ENCODE results near the gene COL18A1. TPM values are rescaled to one million over a fixed set of nuclear protein-coding genes. Genes with fewer than 3 reads are reported as not detected.
A peak's percentile ranks its signal among the peaks of the same experiment; 100 is the strongest.

The COL18A1 gene
- total and polyA plus RNA-seq, 9 of the 15 experiments (the other 6 are each of a cell fraction or from before 2014, with no cell fraction given), result 0.14 to 16.4 (median 2.0) TPM

DNA sequence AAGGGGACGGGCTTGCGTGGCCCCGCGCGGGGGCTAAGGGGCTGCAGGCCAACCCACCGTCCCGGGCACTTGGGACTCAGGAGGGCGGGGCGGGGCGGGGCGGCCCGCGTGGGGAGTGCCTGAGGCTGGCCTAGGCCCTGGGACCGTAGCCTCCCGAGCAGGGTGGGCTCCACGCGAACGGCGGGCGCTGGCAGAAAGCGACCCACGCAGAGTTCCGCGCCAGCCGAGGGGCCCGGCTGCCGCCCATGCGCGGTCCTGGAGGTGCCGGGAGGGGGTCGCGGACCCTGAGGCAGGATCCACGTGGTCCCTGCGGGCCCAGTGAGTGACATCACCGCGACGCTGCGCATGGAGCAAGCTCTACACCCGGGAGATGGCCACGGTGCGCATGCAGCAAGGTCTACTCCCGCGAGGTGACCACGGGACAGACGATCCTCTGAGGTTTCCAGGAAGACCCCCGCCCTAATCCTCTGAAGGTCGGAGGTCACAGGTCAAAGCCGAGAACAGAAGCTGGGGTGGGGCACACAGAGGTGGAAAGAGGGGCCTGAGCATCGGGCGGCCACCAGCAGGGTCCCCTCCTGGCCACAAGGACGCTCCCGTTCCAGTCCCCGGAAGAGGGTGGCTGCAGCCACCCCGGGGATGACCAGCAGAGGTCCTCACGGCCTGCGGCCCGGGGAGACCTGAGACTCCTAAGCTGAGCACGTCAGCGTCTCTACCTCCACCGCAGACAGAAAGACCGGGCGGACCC lies 150.8 kb downstream of the COL18A1 start (continued):
- TF ChIP-seq ZSCAN29 (IDR thresholded peaks at IDR 0.05), result no peak
- TF ChIP-seq TARDBP (IDR thresholded peaks at IDR 0.05), result peak; percentile 47; the same call in 1 of the 2 replicates
- TF ChIP-seq ZNF507 (tag; conservative IDR thresholded peaks at IDR 0.05), result no peak
- TF ChIP-seq, protein P1, sequence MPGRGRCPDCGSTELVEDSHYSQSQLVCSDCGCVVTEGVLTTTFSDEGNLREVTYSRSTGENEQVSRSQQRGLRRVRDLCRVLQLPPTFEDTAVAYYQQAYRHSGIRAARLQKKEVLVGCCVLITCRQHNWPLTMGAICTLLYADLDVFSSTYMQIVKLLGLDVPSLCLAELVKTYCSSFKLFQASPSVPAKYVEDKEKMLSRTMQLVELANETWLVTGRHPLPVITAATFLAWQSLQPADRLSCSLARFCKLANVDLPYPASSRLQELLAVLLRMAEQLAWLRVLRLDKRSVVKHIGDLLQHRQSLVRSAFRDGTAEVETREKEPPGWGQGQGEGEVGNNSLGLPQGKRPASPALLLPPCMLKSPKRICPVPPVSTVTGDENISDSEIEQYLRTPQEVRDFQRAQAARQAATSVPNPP (IDR thresholded peaks at IDR 0.05; ENCODE audit: borderline replicate concordance, insufficient read depth, insufficient read length), result no peak
- TF ChIP-seq, protein P2, sequence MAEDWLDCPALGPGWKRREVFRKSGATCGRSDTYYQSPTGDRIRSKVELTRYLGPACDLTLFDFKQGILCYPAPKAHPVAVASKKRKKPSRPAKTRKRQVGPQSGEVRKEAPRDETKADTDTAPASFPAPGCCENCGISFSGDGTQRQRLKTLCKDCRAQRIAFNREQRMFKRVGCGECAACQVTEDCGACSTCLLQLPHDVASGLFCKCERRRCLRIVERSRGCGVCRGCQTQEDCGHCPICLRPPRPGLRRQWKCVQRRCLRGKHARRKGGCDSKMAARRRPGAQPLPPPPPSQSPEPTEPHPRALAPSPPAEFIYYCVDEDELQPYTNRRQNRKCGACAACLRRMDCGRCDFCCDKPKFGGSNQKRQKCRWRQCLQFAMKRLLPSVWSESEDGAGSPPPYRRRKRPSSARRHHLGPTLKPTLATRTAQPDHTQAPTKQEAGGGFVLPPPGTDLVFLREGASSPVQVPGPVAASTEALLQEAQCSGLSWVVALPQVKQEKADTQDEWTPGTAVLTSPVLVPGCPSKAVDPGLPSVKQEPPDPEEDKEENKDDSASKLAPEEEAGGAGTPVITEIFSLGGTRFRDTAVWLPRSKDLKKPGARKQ (CRISPR knock-in tag; IDR thresholded peaks at IDR 0.05), result no peak
- no peak for TF ChIP-seq CREBBP (IDR thresholded peaks at IDR 0.05; ENCODE audit: low read depth, low read length)
- TF ChIP-seq, protein P3, sequence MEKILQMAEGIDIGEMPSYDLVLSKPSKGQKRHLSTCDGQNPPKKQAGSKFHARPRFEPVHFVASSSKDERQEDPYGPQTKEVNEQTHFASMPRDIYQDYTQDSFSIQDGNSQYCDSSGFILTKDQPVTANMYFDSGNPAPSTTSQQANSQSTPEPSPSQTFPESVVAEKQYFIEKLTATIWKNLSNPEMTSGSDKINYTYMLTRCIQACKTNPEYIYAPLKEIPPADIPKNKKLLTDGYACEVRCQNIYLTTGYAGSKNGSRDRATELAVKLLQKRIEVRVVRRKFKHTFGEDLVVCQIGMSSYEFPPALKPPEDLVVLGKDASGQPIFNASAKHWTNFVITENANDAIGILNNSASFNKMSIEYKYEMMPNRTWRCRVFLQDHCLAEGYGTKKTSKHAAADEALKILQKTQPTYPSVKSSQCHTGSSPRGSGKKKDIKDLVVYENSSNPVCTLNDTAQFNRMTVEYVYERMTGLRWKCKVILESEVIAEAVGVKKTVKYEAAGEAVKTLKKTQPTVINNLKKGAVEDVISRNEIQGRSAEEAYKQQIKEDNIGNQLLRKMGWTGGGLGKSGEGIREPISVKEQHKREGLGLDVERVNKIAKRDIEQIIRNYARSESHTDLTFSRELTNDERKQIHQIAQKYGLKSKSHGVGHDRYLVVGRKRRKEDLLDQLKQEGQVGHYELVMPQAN (IDR thresholded peaks at IDR 0.05; ENCODE audit: borderline replicate concordance), result peak; percentile 87; the same call in 1 of the 2 replicates
- TF ChIP-seq DNMT1 (IDR thresholded peaks at IDR 0.05), result no peak
- TF ChIP-seq SRSF3 (IDR thresholded peaks at IDR 0.05; ENCODE audit: insufficient read depth, low read length), result no peak
- TF ChIP-seq FOXA3 (CRISPR knock-in tag; conservative IDR thresholded peaks at IDR 0.05 in 1 of 2, IDR thresholded peaks at IDR 0.05 in 1 of 2), result peak in 1 of 2 experiments; percentile 71; a peak in 1 of 4 replicates
- TF ChIP-seq ZNF644 (tag; IDR thresholded peaks at IDR 0.05; ENCODE audit: low read depth), result no peak
- TF ChIP-seq, protein P4, sequence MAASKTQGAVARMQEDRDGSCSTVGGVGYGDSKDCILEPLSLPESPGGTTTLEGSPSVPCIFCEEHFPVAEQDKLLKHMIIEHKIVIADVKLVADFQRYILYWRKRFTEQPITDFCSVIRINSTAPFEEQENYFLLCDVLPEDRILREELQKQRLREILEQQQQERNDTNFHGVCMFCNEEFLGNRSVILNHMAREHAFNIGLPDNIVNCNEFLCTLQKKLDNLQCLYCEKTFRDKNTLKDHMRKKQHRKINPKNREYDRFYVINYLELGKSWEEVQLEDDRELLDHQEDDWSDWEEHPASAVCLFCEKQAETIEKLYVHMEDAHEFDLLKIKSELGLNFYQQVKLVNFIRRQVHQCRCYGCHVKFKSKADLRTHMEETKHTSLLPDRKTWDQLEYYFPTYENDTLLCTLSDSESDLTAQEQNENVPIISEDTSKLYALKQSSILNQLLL (CRISPR knock-in tag; IDR thresholded peaks at IDR 0.05; ENCODE audit: borderline replicate concordance), result no peak
- no peak for TF ChIP-seq PPARD (CRISPR knock-in tag; IDR thresholded peaks at IDR 0.05)
- TF ChIP-seq TBL1XR1 (IDR thresholded peaks at IDR 0.05; ENCODE audit: low read length in 2 of 2), result no peak
- TF ChIP-seq, protein P5, sequence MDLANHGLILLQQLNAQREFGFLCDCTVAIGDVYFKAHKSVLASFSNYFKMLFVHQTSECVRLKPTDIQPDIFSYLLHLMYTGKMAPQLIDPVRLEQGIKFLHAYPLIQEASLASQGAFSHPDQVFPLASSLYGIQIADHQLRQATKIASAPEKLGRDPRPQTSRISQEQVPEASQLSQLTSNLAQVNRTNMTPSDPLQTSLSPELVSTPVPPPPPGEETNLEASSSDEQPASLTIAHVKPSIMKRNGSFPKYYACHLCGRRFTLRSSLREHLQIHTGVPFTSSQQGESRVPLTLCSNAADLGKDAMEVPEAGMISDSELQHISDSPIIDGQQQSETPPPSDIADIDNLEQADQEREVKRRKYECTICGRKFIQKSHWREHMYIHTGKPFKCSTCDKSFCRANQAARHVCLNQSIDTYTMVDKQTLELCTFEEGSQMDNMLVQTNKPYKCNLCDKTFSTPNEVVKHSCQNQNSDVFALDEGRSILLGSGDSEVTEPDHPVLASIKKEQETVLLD (IDR thresholded peaks at IDR 0.05), result peak; percentile 75
- peak; percentile 95 for TF ChIP-seq ATF7 (IDR thresholded peaks at IDR 0.05)
- no peak for TF ChIP-seq ZNF561 (CRISPR knock-in tag; conservative IDR thresholded peaks at IDR 0.05)
- TF ChIP-seq ELF2 (CRISPR knock-in tag; IDR thresholded peaks at IDR 0.05), result peak; percentile 46; the same call in 1 of the 2 replicates
- no peak for TF ChIP-seq ASH1L (IDR thresholded peaks at IDR 0.05; ENCODE audit: borderline replicate concordance, low read depth, partially characterized antibody)
- no peak for TF ChIP-seq ZNF24 (IDR thresholded peaks at IDR 0.05)
- TF ChIP-seq ZFP1 (CRISPR knock-in tag; IDR thresholded peaks at IDR 0.05), result no peak
- TF ChIP-seq FUS (optimal IDR thresholded peaks at IDR 0.05; ENCODE audit: low read depth, low read length), result no peak
